A673 (cell line): ENCODE data around the gene DNAJA4.
A peak's percentile ranks its signal among the peaks of the same experiment; 100 is the strongest.

Experiments used
- CTCF ChIP-seq: fragments of 300-800, 200-600 bp; sonication (generic); conservative IDR thresholded peaks from 2 replicates; pipeline ENCODE4 v1.5.1; 2017; ENCODE audit warnings: low read depth, mild to moderate bottlenecking, antibody characterized with exemption, low read length, moderate library complexity, mixed read lengths
- EZH2 ChIP-seq: fragments of 200-600 bp; sonication (generic); IDR thresholded peaks from 2 replicates; pipeline ENCODE4 v1.6.1; 2017; ENCODE audit warnings: borderline replicate concordance, low read depth, mild to moderate bottlenecking, mixed read lengths, antibody characterized with exemption, low read length; ENCODE audit not compliant: poor library complexity, severe bottlenecking

- peak; percentile 55 for TF ChIP-seq CTCF
- no peak for TF ChIP-seq EZH2
Measured at GRCh38 chr15:78315686-78316282, 51.4 kb downstream of the DNAJA4 start.
